ENCODE results near the gene EHMT1. TPM values are rescaled to one million over a fixed set of nuclear protein-coding genes. Genes with fewer than 3 reads are reported as not detected.

EHMT1 gene
- total RNA-seq, 1 experiment from 2014 or later: 112 TPM

- no peak overlapping the region for H4K91ac ChIP-seq (ENCODE audit: insufficient read length, low read depth, low read length)
- no peaks in the 10 kb centered on the region for H3K4me1 ChIP-seq (ENCODE audit: insufficient read depth, low read length)
- H3K23ac ChIP-seq (ENCODE audit: insufficient read length, low read depth, low read length): no peak overlapping the region
- H3K9ac ChIP-seq (ENCODE audit: extremely low read depth, insufficient read length, low read length): no peak overlapping the region
- H2AFZ ChIP-seq (ENCODE audit: low read length): no peak overlapping the region
- H2BK20ac ChIP-seq (ENCODE audit: low read depth, low read length, poor library complexity, severe bottlenecking): no peak overlapping the region
- H4K5ac ChIP-seq (ENCODE audit: insufficient read length, low read depth, low read length): no peak overlapping the region
- no peak overlapping the region for H2BK120ac ChIP-seq (ENCODE audit: low read depth, low read length, poor library complexity, severe bottlenecking)
- no peak overlapping the region for H3K4me2 ChIP-seq (ENCODE audit: insufficient read depth, insufficient read length, low read length)
- no peak overlapping the region for H3K4me3 Mint-ChIP-seq
- no peak overlapping the region for H3T11ph ChIP-seq (ENCODE audit: low read length)
- no peak overlapping the region; a peak in 1 of 7 replicates for H3K27ac Mint-ChIP-seq
- H3K4ac ChIP-seq (ENCODE audit: low read depth, low read length): no peak overlapping the region
- no peaks in the 10 kb centered on the region for H4K20me1 ChIP-seq (ENCODE audit: control insufficient read depth, insufficient read depth, insufficient read length)
- no peak overlapping the region for H2BK5ac ChIP-seq (ENCODE audit: insufficient read length, low read length)
- no peaks in the 10 kb centered on the region for H3K23me2 ChIP-seq (ENCODE audit: insufficient read length, low read depth, low read length, poor library complexity, severe bottlenecking)
- TF ChIP-seq CTCF (conservative IDR thresholded peaks at IDR 0.05): no peak
- no peak overlapping the region for H3K18ac ChIP-seq (ENCODE audit: insufficient read length, low read depth, low read length)
- H3K9me3 ChIP-seq (ENCODE audit: control insufficient read depth, low read depth, low read length): no peaks in the 10 kb centered on the region
- H3K14ac ChIP-seq (ENCODE audit: insufficient read depth, low read length): no peak overlapping the region
- no peak overlapping the region for H2BK15ac ChIP-seq (ENCODE audit: low read depth, low read length)
- H2AK5ac ChIP-seq (ENCODE audit: insufficient read length, low read length): no peak overlapping the region
- no peak overlapping the region for H3K56ac ChIP-seq (ENCODE audit: insufficient read length, low read depth, low read length)
- H4K8ac ChIP-seq (replicated peaks; ENCODE audit: insufficient read length, low read depth, low read length): no peak overlapping the region
- H3K9me3 Mint-ChIP-seq: no peaks in the 10 kb centered on the region
- WGBS (ENCODE audit: extremely low coverage, insufficient read length, low lambda C conversion rate): no CpG with 5 or more reads among the region's 19 CpGs
- H2BK12ac ChIP-seq (ENCODE audit: insufficient read length, low read depth, low read length): no peak overlapping the region
- DNase-seq: no peak
- no peaks in the 10 kb centered on the region for H3K27me3 ChIP-seq (ENCODE audit: insufficient read depth, low read length)
- peaks cover 6 to 29% (median 18%) of the 10 kb centered on the region in 3 experiments for H3K36me3 Mint-ChIP-seq (ENCODE audit: insufficient read depth in 1 of 3, low read depth in 3 of 3)
- H3K27me3 Mint-ChIP-seq (ENCODE audit: low read depth): peaks cover 2% of the 10 kb centered on the region
- no peak overlapping the region for H3K27ac ChIP-seq (ENCODE audit: insufficient read length, low read depth, low read length)
- no peaks in the 10 kb centered on the region for H3K4me1 Mint-ChIP-seq
- H3K79me1 ChIP-seq (ENCODE audit: insufficient read depth, low read depth, low read length, poor library complexity, severe bottlenecking): no peaks in the 10 kb centered on the region
- no peaks in the 10 kb centered on the region for H3K79me2 ChIP-seq (ENCODE audit: insufficient read depth, low read length)
Measured at GRCh38 chr9:137881591-137882505, 263.0 kb downstream of the EHMT1 start.

Measured in H9 (cell line).